Urothelium cell line (cell line): ENCODE data around the gene SOAT2.
A peak's percentile ranks its signal among the peaks of the same experiment; 100 is the strongest.

Experiments used
- DNase-seq: peaks from one replicate; pipeline ENCODE4 v3.0.0; 2011; ENCODE audit warnings: low spot score, mixed read lengths
- FAIRE-seq: peaks from 2 replicates; lab custom pipeline; 2011; peaks lifted over from hg19 to GRCh38; lab: Jason Lieb, UNC

The SOAT2 gene

DNA sequence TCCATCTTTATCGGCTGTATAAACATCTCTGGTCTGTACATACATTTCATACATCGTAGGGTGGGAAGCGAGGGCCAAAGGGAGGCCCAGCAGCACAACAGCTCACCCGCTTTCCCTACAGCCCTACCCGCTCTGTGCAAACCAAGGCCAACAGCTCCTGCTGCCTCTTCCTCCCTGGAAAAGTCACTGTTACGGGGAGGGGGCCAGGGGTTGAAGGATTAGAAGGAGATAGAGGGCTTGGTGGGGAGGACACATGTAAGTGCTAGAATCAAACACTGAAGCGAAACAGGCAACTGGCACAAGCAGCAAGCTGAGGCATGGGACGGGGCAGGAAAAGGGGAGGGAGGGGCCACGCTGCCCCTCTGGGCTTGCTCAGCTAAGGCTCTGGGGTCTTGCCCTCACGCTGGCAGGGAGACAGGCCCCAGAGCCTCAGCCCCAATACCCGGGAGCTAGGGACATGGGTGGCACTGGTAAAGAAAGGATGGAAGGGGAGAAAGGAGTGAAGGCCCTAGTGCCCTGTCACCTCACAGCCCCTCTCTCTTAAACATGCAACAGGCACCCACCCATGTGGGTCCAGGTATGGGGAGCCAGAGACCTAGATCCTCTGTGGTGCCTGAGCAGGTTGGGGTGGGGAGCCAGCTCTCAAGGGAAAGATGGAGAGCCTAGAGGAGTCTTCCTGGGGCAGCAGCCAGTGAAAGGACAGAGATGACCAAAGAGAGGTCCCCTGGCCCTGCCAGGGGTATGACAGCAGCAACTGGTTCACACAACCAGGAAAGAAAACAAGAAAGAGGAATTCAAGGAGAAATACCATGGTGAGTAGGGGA, 38.5 kb upstream of the SOAT2 start:
- FAIRE-seq = no peak

DNA sequence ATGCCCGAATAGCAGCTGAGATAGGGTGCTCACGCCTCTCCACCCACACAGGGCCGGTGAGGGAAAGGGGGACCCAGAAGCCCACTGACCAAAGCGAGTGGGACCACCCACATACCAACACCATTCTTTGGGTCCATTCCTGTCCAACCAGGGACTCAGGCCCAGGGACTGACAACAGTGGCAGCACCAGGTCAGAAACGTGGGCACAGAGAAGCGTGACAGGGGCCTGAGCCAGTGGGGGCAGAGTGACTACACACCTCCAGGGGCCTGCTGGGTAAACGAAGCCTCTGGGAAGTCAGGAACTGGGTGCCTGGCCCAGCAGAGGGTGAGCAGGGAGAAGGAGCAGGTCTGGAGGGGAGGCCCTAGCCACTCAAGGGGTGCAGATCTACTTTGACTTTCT, 37.8 kb upstream of the SOAT2 start:
- no peak for FAIRE-seq
- no peak for DNase-seq

More for the DNA sequence above, 38.5 kb upstream of the SOAT2 start:
- DNase-seq = no peak

DNA sequence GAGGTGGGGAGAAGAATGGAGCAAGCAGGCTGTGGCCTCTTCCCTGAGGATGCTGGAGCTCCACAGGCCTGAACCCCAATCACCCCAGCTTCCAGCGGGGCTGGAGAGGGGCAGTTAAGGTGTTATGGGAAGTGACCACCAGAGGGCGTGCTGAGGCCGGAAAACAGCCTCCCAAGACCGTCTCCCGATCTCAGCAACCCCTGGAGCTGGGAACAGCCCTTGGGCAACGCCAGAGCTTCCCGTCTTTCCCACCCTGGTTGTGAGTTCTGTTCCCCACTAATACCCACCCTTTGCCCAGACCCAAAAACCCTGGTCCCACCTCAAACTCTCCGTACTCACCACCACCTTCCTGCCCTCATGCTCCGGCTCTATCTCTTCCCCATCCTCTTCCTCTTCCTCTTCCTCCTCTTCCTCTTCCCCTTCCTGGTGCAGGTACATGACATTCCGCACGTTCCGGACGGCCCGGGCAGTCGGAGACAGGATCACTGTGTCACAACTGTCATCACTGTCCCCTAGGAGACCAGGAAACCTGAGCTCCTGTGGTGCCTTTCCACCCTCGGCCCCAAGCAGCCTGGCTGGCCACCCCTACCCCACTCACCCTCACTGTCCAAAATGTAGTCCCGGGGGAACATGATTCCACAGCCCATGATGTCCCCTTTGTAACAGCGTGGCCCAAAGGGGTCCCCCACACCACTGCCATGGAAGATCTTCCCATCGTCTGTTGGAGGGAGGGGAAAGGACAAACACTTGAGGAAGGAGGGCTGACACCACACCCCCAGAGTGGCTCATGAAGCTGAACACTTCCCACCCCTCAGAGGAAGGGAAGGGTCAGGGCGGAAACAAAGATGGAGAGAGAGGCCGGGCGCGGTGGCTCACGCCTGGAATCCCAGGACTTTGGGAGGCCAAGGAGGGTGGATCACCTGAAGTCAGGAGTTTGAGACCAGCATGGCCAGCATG, 37.0 kb upstream of the SOAT2 start:
- no peak for FAIRE-seq
- DNase-seq = peak; percentile 86

DNA sequence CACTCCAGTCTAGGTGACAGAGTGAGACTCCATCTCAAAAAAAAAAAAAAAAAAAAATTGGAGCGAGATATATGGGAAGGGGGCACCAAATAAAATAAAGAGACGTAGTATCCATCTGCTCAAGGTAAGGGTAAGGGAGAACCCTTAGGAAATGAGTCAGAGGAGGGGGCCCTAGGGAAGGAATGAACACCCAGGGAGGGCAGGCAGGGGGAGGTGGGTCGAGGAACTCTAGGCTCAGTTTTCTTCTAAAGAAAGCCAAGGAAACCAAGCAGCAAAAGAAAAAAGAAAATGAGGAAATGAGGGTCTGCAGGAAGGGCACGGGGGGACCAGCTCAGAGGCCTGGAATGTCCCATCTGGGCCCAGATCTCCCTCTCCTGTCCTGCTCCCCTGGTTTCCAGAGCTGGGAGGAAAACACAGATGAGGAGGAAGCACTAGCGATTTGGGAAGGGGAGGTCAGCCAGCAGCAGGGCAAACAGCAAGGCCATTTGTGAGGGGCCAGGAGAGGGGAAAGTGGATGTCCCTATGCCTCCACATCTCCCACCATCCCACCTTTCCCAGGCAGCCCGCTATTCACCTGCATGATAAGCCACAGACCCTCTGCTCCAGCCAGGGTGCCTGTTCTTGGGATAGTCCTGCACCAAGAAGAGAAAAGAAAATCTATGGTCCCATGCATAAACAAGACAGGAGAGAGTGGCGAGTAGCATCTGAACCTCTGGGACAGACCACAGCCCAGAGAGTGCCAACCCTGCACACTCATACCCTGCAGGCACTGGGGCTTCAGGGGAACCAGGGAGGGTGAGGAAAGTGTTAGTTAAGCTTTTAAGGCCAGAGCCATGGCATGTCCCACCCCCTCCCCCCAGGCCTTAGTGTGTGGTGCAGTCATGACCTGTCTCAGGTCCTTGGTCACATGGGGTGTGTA, 36.0 kb upstream of the SOAT2 start:
- FAIRE-seq (no peak), DNase-seq (no peak)

DNA sequence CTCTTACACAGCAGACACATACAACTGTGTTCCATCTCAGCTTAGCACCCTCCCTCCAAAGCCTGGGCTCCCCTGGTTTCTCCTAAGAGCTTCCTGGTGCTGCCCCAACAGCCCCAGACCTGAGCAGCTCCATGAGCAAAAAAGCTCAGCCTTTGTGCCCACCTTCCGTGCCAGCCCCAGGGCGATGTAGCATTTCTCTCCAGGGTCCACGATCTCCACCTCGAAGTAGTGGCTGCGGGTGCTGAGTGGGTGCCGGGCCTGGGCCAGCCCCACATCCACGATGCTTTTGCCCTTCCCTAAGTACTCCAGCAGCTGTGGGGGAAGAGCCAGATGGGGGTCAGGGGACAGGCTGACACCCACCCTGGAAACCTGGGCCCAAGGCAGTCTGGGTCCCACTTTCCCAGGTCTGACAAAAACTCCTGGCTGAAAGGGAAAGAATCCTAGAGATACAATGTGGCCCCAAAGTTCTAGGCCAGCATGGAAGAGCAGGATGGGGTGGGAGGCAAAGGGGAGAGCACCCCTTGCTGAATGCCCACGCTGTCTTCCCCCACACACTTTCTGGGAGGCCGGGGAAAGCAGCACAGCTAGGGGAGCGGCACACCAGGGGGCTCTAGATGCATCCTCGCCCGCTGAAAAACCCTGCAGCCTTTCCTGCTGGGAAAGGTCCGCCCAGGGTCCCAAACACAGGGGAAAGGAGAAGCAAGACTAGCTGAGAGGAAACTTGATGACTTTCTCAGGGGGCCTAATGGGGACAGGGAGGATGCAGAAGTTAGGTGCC, 35.1 kb upstream of the SOAT2 start:
- DNase-seq = no peak
- no peak for FAIRE-seq

DNA sequence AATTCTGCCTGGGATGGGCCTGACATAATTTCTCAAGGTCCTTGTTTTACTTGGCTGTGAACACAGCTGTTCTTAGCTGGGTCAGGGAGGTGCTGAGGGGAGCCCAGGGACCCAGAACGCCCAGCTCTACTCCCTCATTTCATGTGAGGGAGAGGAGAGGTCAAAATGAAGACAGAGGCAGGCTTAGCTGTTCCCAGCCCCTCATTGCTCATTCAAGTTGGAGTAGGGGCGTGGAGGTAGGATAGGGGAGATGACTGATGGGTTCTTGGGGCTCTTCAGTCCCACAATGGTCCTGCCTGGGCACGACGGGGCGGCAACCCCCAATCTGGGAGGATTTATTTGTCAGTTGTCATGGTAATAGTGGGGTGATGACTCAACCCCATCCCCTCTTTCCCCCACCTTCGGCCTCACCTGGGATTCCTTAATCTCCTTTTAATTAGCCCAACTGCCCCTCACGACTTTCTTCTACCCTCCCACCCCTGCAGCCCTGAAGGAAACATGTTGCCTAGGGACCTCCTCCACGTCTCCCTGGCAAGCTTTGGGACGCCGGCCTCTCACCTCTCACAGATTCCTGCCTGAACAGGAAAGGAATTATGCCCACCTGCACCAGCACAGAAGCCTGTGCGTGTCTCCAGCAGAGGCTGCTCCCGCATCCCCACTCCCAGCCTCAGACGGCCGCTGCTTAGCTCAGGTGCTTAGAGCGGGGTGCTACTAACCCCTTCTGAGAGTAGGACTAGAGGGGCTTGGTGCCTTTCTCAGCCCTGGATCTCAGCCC, 34.3 kb upstream of the SOAT2 start:
- FAIRE-seq (no peak), DNase-seq (no peak)

DNA sequence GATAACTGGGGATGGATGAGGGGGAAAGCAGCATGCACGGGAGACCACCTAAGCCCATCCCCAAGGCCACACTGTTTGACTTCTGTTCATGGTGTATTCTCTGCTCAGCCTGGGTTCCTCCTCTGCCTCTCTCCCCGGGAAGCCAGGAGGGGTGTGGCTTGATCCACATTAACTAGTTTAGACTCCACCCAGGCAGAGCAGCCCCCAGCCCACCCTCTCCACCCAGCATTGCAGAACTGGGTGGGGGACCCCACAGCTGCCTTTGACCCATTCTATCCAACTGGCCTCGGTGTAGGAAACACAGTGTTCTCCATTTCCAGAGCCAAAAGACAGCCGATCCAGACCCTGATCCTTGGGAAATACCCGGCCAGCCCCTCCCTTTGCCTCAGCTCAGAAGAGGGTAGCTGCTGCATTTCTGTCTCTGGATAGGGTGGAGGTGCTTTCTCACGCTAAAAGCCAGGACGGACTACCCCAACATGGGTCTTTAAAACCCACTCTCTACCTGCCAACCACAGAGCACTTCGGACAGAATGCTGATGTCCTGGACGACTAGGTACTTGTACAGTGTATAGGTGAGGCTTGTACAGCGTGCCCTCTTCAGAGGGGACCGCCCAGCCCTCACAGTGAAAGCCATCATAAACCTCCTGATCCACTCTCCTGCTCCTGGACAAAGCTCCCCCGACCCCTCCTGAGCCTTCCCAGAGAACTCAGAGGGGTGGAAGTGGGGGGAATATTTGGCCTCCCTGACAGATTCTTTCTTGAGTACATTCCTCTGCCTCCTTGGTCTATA, 33.5 kb upstream of the SOAT2 start:
- FAIRE-seq (no peak), DNase-seq (no peak)

DNA sequence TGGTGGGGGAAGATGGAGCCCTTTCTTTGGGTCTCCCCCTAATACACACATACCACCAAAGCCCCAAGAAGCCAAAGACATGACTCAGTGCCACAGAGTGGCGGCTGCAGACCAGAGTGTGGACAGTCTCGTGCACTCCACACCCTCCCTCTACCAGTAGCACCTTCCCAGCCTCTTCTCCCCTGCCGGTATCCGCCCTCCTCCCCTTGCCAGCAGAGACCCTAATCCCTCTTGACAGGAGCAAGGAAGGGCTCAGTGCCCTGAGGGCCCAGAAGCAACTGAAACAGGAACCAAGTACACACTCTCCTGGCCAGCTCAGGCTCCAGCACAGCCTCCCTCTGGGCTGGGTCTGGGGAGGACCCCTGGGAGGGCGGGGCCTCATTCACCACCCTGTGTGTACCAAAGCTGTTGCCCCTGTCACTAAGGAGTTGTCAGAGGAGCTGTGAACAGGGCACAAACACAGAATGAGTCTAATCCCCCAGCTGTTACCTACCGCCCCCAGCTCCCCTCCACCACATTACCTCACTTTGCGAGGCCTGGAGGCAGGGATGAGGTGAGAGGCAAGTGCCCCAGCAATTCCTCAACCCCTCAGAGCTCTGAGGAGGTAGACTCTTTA, 32.3 kb upstream of the SOAT2 start:
- FAIRE-seq (no peak), DNase-seq (no peak)

DNA sequence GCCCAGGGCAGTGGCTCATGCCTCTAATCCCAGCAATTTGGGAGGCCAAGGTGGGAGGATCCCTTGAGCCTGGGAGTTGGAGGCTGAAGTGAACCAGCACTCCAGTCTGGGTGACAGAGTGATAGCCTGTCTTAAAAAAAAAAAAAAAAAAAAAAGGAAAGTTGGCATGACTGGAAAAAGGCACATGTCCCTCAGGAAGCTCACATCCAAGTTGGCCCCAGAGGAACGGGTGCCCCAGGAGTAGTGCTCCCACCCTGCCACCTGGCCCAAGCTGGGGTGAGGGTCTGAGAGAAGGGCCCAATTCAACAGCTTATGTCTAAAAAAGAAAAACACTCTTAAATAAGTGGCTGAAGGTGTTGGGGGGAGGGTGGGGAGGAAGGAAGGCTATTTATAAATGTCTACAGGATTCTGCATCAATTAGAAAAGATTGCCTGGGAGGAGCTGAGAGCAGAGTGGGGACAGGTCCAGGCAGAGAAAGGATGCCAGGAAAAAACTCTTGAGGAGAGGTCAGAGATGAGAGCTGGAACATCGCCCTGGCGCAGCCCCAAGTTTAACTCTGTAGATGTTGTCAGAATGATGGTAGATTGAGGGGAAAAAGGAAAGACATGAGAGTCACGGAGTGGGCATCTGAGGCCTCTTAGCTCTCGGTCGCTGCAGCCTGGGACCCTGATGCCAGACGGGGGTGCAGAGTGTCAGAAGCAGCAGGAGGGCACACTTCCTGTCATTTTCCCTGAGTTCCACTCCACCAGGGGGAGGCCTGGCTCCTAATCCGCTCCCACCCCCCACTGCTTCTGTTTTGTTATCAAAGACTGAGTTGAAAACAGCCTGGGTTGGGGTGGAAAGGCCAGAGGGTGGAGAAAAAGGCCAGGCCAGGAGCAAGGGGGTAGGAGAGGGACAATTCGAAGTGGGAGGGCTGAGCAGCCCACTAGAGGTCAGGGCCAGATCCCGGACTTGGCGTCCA, 31.4 kb upstream of the SOAT2 start:
- FAIRE-seq (no peak), DNase-seq (no peak)

DNA sequence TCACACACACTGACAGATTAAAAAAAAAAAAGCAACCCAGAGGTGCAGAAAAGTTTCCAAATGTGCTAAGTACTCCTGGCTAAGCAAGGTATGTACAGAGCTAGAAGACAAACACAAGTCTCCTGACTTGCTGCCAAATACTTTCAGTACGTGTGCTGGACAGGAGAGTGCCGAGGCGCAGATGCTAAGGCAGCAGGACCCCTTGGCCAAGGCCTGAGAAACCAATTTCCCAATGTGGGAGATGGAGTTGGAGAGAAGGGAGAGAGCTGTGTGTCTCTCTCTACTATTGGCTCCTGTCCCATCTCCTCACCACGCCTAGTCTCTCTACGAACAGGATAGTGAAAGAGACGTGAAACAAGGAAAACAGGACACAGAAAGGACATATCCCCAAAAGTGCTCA, 29.4 kb upstream of the SOAT2 start:
- FAIRE-seq (no peak), DNase-seq (no peak)

DNA sequence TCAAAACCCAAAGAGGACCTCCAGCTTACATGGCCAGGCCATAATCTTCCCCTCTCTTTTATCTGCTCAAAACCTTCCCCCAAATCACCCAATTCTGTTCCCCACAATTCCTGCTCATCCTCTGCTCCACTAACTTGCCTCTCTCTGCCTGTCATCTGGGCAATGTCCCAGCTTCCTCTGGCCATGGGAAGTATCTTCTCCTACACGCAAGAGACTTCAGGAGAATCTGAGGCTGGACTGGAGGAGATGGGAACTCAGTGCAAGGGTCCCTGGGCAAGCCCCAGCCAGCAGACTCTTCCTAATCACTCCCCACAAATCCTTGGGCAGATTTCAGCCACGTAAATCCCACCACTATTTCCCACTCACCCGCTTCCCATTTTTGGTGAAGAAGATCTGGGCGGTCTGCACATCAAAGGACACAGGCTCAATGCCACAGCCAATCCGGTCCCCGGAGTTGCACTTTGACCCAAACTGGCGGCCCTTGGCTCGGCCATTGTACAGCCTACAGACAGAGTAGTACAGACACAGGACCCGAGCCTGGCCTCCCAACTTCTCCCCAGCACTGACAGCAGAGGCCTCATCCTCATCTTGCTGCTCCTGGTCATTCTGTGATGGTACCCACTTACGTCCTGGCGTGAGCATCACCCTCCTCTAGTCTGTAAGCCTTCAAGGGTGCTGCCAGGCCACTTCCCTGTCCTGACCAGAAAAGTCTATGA, 28.8 kb upstream of the SOAT2 start:
- no peak for DNase-seq
- no peak for FAIRE-seq

DNA sequence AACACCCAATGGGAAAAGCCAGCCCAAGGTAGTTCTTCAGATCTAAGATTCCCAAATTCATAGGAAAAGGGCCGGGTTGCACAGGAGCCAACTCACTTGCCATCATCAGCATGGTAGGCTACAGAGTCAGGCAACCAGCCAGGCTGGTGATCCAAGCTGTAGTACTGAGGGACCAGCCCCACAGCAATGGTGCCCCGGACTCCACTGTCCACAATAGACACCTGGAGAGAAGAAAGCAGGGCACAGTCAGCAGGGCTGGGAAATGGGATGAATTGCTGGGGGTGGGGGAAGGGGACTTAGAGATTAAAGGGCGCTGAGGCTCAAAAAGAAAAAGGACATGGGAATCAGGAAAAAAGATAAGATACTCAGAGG, 28.3 kb upstream of the SOAT2 start:
- DNase-seq (no peak), FAIRE-seq (no peak)

DNA sequence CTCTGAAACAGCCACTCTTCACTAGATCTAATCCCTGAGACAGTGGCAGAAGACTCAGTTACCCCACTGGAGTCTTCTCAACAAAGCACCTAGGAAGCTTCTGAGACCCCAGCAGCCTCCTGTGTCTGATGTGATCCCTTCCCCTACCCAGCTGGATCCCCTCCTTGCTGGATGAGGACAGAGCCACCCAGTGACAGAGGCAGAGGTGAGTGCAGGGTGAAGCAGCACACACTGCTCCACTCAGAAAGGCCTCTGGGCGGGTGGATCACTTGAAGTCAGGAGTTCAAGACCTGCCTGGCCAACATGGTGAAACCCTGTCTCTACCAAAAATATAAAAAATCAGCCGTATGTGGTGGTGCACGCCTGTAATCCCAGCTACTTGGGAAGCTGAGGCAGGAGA, 26.8 kb upstream of the SOAT2 start:
- FAIRE-seq (no peak), DNase-seq (no peak)

DNA sequence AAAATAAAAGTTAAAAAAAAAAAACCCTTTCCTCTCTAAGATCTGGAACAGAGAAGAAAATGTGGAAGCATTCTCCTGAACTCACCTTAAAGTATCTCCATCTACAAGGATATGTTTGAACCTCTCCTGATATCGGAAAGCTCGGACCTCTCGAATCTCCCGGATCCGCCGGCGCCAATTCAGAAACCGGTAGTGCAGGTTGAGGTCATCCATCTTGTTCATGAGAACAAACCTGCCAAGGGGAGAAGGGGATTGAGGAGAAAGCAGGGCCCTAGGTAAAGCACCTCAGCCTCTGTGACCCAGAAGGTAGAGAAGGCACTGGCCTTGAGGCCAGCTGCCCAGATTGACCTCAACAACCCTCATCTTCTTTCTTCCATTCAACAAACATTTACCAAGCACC, 26.3 kb upstream of the SOAT2 start:
- no peak for FAIRE-seq
- no peak for DNase-seq

DNA sequence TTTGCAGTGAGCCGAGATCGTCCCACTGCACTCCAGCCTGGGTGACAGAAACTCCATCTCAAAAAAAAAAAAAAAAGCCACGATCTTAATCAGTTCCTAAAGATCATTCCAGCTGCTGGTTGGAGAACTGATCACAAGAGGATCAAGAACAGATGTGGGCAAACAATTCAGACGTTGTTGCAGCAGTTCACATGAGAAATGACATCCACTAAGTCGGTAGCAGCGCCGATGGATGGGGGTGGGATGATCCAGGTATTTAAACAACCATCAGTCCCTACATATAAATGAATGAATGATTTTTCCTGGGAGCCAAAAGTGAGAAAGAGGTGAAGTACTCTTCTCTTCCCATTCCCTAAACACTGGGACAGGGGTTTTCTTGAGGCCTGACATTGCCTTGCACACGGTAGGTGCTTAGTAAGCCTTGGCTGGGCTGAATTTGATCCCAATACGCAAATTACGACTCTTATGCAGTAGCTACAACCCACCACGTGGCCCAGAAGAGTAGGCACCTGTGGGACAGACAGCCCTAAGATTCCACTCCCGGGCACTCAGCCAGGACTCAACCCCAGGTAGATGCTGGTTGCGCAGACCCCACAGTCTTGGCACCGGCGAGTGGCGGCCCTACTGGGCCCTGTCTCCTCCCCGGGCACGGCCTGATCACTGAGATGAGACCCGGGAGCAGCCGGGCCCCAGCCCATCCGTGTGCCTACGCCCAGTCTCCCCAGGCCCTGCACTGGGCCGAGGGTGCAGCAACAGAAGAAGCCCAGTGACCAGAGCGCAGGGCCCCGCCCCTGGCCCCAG, 24.7 kb upstream of the SOAT2 start:
- DNase-seq = no peak
- FAIRE-seq = no peak
